GM23338 (cell line): ENCODE results near the gene ARHGAP28. TPM values are rescaled to one million over a fixed set of nuclear protein-coding genes. Genes with fewer than 3 reads are reported as not detected.

Experiments used
- ATAC-seq: fragments of 200-7000 bp; cut with Tn5 transposase; 3 replicates; pipeline ENCODE4 v1.9.1; 2020
- DNase-seq: peaks from one replicate; pipeline ENCODE4 v3.0.0-alpha.2; 2015; ENCODE audit warnings: low spot score
- H2AFZ ChIP-seq: fragments of 200-600 bp; sonication (generic); 2 replicates; pipeline ENCODE4 v1.8.0; 2016; ENCODE audit warnings: antibody characterized with exemption, mild to moderate bottlenecking, moderate library complexity
- H3F3A ChIP-seq: fragments of 200-600 bp; sonication (generic); replicated peaks from 2 replicates; pipeline ENCODE4 v1.8.0; 2017; ENCODE audit warnings: antibody characterized with exemption, mixed run types, low read depth
- H3K27ac ChIP-seq: fragments of 200-600 bp; sonication (generic); 2 replicates; pipeline ENCODE4 v1.6.1; 2016; ENCODE audit warnings: low read depth
- H3K27me3 ChIP-seq: fragments of 200-600 bp; sonication (generic); 2 replicates; pipeline ENCODE4 v1.8.0; 2016; ENCODE audit warnings: mild to moderate bottlenecking, mixed run types, moderate library complexity; ENCODE audit not compliant: insufficient read depth
- H3K36me3 ChIP-seq: fragments of 200-600 bp; sonication (generic); 2 replicates; pipeline ENCODE4 v1.8.0; 2016; ENCODE audit warnings: mild to moderate bottlenecking; ENCODE audit not compliant: insufficient read depth
- H3K4me1 ChIP-seq: fragments of 200-600 bp; sonication (generic); 2 replicates; pipeline ENCODE4 v1.8.0; 2016; ENCODE audit warnings: mild to moderate bottlenecking, moderate library complexity; ENCODE audit not compliant: insufficient read depth
- H3K4me2 ChIP-seq: fragments of 200-600 bp; sonication (generic); 2 replicates; pipeline ENCODE4 v1.7.1; 2017; ENCODE audit warnings: mixed run types
- H3K4me3 ChIP-seq: fragments of 200-600 bp; sonication (generic); 2 replicates; pipeline ENCODE4 v1.6.1; 2016; ENCODE audit warnings: mixed run types
- H3K79me2 ChIP-seq: fragments of 200-600 bp; sonication (generic); replicated peaks from 2 replicates; pipeline ENCODE4 v1.8.0; 2017; ENCODE audit warnings: mild to moderate bottlenecking; ENCODE audit not compliant: insufficient read depth
- H3K9me2 ChIP-seq: fragments of 200-600 bp; sonication (generic); 2 replicates; pipeline ENCODE4 v1.8.0; 2017; ENCODE audit not compliant: insufficient read depth
- H4K20me1 ChIP-seq: fragments of 200-600 bp; sonication (generic); replicated peaks from 2 replicates; pipeline ENCODE4 v1.8.0; 2017; ENCODE audit warnings: mild to moderate bottlenecking; ENCODE audit not compliant: insufficient read depth
- H3K27ac Mint-ChIP-seq: 2 replicates; pipeline ENCODE4 v1.8.0; 2020; ENCODE audit warnings: inconsistent platforms, mild to moderate bottlenecking, moderate library complexity, mixed read lengths
- H3K27me3 Mint-ChIP-seq: 3 replicates; pipeline ENCODE4 v1.8.0; 2022; ENCODE audit warnings: low read depth, mild to moderate bottlenecking, moderate library complexity, mixed read lengths, inconsistent platforms; ENCODE audit not compliant: insufficient read depth, poor library complexity
- H3K36me3 Mint-ChIP-seq: 3 replicates; pipeline ENCODE4 v1.8.0; 2021; ENCODE audit warnings: low read depth, mild to moderate bottlenecking, inconsistent platforms, moderate library complexity, mixed read lengths
- H3K4me1 Mint-ChIP-seq: 3 replicates; pipeline ENCODE4 v1.8.0; 2020; ENCODE audit warnings: mild to moderate bottlenecking, inconsistent platforms, mixed read lengths
- H3K4me3 Mint-ChIP-seq: 3 replicates; pipeline ENCODE4 v1.8.0; 2021; ENCODE audit warnings: moderate library complexity, mild to moderate bottlenecking, inconsistent platforms, mixed read lengths
- H3K9me3 Mint-ChIP-seq: 3 replicates; pipeline ENCODE4 v1.8.0; 2020; ENCODE audit warnings: moderate library complexity, mild to moderate bottlenecking, inconsistent platforms, mixed read lengths
- CREB1 ChIP-seq: fragments of 250-450 bp; sonication (Bioruptor Pico); IDR thresholded peaks from 2 replicates; pipeline ENCODE4 v1.5.0; 2020; ENCODE audit warnings: low read depth, mild to moderate bottlenecking, moderate library complexity
- CTCF ChIP-seq, 2 experiments: fragments of 200-600 bp in 1 of 2; sonication (generic) in 1 of 2; conservative IDR thresholded peaks; 2 replicates each; pipeline versions ENCODE4 v1.5.1 to v1.6.1; 2016 to 2017; ENCODE audit warnings: antibody characterized with exemption in 2 of 2, low read depth in 2 of 2, mild to moderate bottlenecking in 2 of 2, moderate library complexity in 1 of 2
- ETS1 ChIP-seq: IDR thresholded peaks from 2 replicates; pipeline ENCODE4 v1.6.1; 2016; ENCODE audit warnings: antibody characterized with exemption
- EZH2 ChIP-seq: fragments of 200-600 bp; sonication (generic); IDR thresholded peaks from one replicate; pipeline ENCODE4 v1.8.0; 2017; ENCODE audit warnings: antibody characterized with exemption, mild to moderate bottlenecking, low read depth; ENCODE audit not compliant: unreplicated experiment
- EZH2phosphoT487 ChIP-seq: fragments of 200-600 bp; sonication (generic); IDR thresholded peaks from one replicate; pipeline ENCODE4 v1.8.1; 2018; ENCODE audit warnings: antibody characterized with exemption; ENCODE audit not compliant: unreplicated experiment
- JUNB ChIP-seq: IDR thresholded peaks from one replicate; pipeline ENCODE4 v1.6.1; 2016; ENCODE audit warnings: antibody characterized with exemption; ENCODE audit not compliant: unreplicated experiment
- NANOG ChIP-seq: IDR thresholded peaks from 2 replicates; pipeline ENCODE4 v1.6.1; 2016; ENCODE audit warnings: antibody characterized with exemption, borderline replicate concordance
- POLR2AphosphoS5 ChIP-seq: IDR thresholded peaks from 2 replicates; pipeline ENCODE4 v1.6.1; 2016; ENCODE audit warnings: antibody characterized with exemption, low read depth
- REST ChIP-seq: IDR thresholded peaks from one replicate; pipeline ENCODE4 v1.6.1; 2018; ENCODE audit warnings: antibody characterized with exemption; ENCODE audit not compliant: unreplicated experiment
- STAT1 ChIP-seq: IDR thresholded peaks from one replicate; pipeline ENCODE4 v1.6.1; 2016; ENCODE audit warnings: antibody characterized with exemption; ENCODE audit not compliant: unreplicated experiment
- ZNF114 ChIP-seq: fragments of 250-450 bp; sonication (Bioruptor Pico); IDR thresholded peaks from 2 replicates; pipeline ENCODE4 v1.5.0; 2020; ENCODE audit warnings: mild to moderate bottlenecking, moderate library complexity
- ZNF331 ChIP-seq: fragments of 250-450 bp; sonication (Bioruptor Pico); IDR thresholded peaks from 2 replicates; pipeline ENCODE4 v1.5.0; 2020; ENCODE audit warnings: low read depth, mild to moderate bottlenecking, moderate library complexity
- ZNF462 ChIP-seq: fragments of 250-450 bp; sonication (Bioruptor Pico); IDR thresholded peaks from 2 replicates; pipeline ENCODE4 v1.5.0; 2020; ENCODE audit warnings: mild to moderate bottlenecking, moderate library complexity
- polyA plus RNA-seq: library from polyadenylated mRNA; unstranded; fragments of >200 nt; fragmentation: Nextera tagmentation; extraction: Ambion mirVana; gene quantifications from 2 replicates; pipeline ENCODE4 v1.2.1, GENCODE V29; 2016
- total RNA-seq: library from RNA; depleted of rRNA; stranded (reverse); fragments of >200 nt; shearing (Covaris generic); gene quantifications from 2 replicates; pipeline ENCODE4 v1.2.3, GENCODE V29; 2014

The ARHGAP28 gene
- total and polyA plus RNA-seq, 2 experiments from 2014 or later: 2.8 to 9.6 TPM

- H3K4me1 Mint-ChIP-seq: peaks cover 44% of the 10 kb centered on the region
Measured at GRCh38 chr18:6759579-6759978, 30.1 kb downstream of the ARHGAP28 start.

More at GRCh38 chr18:6759579-6759978, 30.1 kb downstream of the ARHGAP28 start:
- DNase-seq (no peak), ATAC-seq (no peak)
- no peak overlapping the region for H3K27ac ChIP-seq
- no peaks in the 10 kb centered on the region for H3K27me3 Mint-ChIP-seq
- H3F3A ChIP-seq: no peaks in the 10 kb centered on the region
- H3K79me2 ChIP-seq: no peaks in the 10 kb centered on the region
- no peaks in the 10 kb centered on the region; the same call in 2 of the 3 replicates for H3K36me3 Mint-ChIP-seq
- no peak overlapping the region for H3K4me3 ChIP-seq
- no peaks in the 10 kb centered on the region for H4K20me1 ChIP-seq
- H3K27ac Mint-ChIP-seq: 0 out of 2 replicates have a peak overlapping the region, but pooled peaks have one; percentile 49
- H3K9me2 ChIP-seq: no peaks in the 10 kb centered on the region
- H3K4me2 ChIP-seq: no peak overlapping the region
- H3K4me1 ChIP-seq: peaks cover 9% of the 10 kb centered on the region; the same call in 1 of the 2 replicates
- no peaks in the 10 kb centered on the region for H3K27me3 ChIP-seq
- TF ChIP-seq JUNB: no peak
- no peak for TF ChIP-seq ETS1
- TF ChIP-seq CTCF (conservative IDR thresholded peaks at IDR 0.05; ENCODE audit: low read depth in 2 of 2): no peak
- no peak for TF ChIP-seq ZNF331 (CRISPR knock-in tag)
- TF ChIP-seq NANOG: no peak
- TF ChIP-seq REST: no peak
- TF ChIP-seq CREB1 (CRISPR knock-in tag): no peak
- TF ChIP-seq ZNF462 (CRISPR knock-in tag): no peak
- TF ChIP-seq ZNF114 (CRISPR knock-in tag): no peak
- TF ChIP-seq EZH2: no peak
- TF ChIP-seq EZH2phosphoT487: no peak
- no peak for TF ChIP-seq STAT1
- TF ChIP-seq POLR2AphosphoS5: no peak
- no peak overlapping the region for H2AFZ ChIP-seq
- no peak overlapping the region for H3K4me3 Mint-ChIP-seq
- no peaks in the 10 kb centered on the region for H3K36me3 ChIP-seq
- no peaks in the 10 kb centered on the region for H3K9me3 Mint-ChIP-seq
